Fibroblast of the aortic adventitia (primary cell): Measurements from ENCODE around the gene MCM5. TPM values are rescaled to one million over a fixed set of nuclear protein-coding genes. Genes with fewer than 3 reads are reported as not detected.

Experiments used
- DNase-seq: peaks from one replicate; pipeline ENCODE4 v3.0.0-alpha.2; 2010; ENCODE audit warnings: low read depth
- H3K4me3 ChIP-seq: 2 replicates; pipeline ENCODE4 v1.5.1; 2011; ENCODE audit warnings: low read depth, mild to moderate bottlenecking, control low read depth, low read length, moderate library complexity
- total RNA-seq: library from RNA; depleted of rRNA; stranded (reverse); fragments of >200 nt; gene quantifications from 2 replicates; pipeline ENCODE4 v1.2.3, GENCODE V29; 2012; ENCODE audit warnings: low replicate concordance
- TF ChIP-seq, protein P1 (sequence below): IDR thresholded peaks from 2 replicates; pipeline ENCODE4 v1.5.1; 2011; ENCODE audit warnings: mild to moderate bottlenecking, low read length, control low read depth, inconsistent platforms; ENCODE audit not compliant: insufficient read depth

Gene MCM5
- 3.4 and 76.9 TPM in 2 replicates for total RNA-seq

DNA sequence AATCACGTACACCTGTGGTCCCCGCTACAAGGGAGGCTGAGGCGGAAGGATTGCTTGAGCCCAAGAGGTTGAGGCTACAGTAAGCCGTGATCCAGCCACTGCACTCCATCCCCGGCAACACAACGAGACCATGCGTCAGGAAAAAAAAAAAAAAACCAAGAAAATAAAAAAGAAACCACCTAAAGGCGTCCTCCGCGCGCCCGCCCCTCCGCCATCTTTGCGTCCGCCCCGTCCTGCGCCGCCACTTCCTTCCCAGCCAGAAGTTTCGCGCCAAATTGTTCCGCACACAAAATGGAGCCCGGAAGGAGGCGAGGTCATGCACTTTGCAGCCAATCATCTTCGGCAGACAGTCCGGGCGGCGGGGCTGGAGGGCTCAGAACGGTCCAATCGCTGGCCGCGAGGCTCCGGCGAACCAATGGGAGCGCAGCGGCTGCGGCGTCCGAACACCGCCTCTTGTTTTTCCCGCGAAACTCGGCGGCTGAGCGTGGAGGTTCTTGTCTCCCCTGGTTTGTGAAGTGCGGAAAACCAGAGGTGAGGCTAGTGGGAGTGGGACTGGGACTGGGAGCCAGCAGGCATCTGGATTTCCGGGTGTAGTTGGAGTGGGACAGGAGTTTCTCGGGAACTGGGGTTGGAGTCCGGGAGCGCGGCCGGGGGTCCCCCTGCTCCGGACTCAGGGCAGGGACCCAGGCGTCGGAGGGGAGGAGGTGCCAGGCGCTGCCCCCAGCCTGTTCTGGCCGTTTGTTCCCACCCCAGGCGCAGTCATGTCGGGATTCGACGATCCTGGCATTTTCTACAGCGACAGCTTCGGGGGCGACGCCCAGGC, at the start of gene MCM5:
MCM5 (plus strand) TSS at position 463 of the 823 bp plus-strand sequence; CDS start at position 762, 299 bp downstream.
- TF ChIP-seq, protein P1, sequence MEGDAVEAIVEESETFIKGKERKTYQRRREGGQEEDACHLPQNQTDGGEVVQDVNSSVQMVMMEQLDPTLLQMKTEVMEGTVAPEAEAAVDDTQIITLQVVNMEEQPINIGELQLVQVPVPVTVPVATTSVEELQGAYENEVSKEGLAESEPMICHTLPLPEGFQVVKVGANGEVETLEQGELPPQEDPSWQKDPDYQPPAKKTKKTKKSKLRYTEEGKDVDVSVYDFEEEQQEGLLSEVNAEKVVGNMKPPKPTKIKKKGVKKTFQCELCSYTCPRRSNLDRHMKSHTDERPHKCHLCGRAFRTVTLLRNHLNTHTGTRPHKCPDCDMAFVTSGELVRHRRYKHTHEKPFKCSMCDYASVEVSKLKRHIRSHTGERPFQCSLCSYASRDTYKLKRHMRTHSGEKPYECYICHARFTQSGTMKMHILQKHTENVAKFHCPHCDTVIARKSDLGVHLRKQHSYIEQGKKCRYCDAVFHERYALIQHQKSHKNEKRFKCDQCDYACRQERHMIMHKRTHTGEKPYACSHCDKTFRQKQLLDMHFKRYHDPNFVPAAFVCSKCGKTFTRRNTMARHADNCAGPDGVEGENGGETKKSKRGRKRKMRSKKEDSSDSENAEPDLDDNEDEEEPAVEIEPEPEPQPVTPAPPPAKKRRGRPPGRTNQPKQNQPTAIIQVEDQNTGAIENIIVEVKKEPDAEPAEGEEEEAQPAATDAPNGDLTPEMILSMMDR: no peak
- DNase-seq: peak; percentile 96
- H3K4me3 ChIP-seq: peak within 1 kb of the TSS; percentile 94

DNA sequence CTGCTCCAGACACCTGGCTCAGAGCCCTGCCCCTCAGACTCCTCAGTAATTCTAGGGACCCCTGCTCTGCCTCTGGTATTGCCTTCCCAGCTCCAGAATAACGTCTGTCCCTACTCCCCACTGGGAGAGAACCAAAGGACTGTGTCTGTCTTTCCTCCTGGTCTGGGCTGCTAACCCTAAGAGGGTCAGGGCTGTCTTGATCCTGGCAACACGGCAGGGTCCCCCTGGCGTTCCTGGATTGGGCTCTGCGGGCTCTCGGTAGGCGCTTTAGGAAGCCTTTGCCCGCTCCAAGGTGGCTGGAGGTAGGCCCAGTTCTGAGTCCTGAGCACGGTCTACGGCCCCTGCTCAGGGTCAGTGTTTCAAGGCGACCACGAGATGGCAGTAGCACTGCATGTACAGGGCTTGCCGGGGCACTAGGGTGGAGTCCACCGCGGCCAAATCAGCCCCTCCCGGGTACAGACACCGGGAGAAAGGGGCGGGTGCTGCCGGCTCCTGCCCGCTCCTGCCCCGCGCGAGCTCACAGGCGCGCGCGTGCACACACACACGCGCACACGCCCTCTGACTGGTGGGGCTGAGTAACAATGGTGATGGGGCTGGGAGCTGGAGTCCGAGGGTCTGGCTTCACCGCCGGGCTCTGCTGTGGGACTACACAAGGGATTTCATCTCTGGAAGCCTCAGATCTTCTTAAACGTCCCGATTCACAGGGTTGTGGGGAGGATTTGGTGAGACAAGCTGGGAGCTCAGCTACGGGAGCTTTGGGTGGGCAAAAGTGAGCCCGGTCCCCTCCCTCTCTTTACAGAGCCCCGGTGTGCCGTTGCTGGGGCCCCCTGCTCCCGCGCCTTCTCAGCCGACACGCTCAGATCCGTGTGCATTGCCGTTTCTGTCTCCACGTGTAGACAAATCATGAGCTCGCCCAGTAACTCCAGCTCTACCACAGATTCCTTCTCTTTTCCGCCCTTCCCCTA, 49.1 kb upstream of the MCM5 start:
- peak overlapping the region; percentile 69 for H3K4me3 ChIP-seq
- TF ChIP-seq, protein P1: peak; percentile 83
- peak; percentile 93 for DNase-seq

DNA sequence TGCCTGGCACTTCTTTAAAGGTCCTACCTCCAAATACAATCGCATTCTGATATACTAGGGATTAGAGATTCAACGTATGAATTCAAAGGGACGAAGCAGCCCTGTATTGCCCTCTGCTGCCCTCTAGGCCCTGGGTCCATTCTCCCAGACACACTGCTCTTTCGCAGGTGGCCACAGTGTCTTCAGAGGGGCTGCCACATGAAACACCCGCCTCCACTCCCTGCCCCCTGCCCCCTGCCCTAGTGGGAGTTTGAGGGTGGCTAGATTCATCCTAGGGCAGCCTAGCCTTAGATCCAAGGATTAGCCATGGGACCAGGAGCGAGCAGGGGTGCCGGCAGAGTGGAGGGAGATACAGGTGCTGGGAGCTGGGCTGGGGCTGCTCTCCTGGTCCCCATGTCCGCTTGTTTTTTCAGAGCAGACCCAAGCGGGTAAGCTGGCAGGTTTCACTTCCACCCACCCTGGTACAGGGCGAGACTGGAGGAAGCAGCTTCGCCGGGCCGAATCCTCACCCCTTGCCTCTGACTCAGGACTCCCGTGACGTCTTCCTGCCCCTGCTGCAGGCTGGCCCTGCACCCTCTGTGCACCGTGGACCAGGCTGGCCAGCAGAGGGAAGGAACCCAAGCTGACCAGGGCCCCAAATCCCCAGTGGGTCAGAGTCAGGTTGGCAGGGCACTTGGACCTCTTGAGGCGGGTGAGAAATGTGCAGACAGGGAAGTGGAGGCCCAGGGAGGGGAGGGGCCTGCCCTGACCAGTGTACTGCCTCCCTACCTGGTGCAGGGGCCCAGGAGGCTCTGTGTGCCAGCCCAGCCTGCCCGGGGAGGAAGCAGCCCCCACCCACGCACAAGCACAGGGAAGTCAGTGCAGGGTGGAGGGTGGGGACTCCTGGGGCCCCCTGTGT, 47.5 kb upstream of the MCM5 start:
- TF ChIP-seq, protein P1: no peak
- no peak for DNase-seq
- H3K4me3 ChIP-seq: no peak overlapping the region

DNA sequence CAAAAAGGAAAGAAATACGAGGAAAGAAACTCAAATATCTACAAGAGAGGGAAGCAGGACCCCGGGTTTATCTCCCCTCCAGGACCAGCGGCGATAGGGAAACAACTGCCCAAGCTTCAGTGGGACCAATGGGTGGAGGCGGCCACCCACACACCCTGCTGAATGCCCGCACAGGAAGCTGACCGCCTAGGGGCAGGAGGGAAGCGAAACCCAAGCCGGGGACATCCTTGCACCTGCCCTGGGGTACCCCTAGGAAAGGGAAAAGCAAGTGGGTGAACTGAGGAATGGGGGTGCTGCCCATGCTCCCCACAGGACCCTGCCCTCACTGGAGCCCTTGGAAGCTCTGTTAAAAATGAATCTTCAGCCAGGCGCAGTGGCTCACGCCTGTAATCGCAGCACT, 46.6 kb upstream of the MCM5 start:
- no peak for DNase-seq
- no peak overlapping the region for H3K4me3 ChIP-seq
- TF ChIP-seq, protein P1: no peak

DNA sequence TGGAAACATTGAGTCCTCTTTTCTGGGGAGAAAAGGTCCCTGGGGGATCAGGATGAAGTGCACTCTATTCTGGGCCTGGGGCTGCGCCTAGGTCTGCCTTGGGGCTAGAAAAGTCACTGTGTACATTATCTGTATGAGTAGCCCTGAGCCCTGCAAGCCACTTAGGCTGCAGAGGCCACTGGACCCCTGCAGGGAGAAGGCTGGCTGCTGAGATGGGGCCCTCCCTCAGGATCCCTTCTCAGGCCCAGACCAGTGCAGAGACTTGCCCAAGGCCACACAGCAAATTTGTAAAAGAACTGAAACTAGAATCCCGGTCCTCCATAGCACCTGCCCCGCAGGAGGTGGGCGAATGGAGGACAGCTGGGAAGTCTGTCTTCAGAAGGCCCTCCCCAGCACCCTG, 45.9 kb upstream of the MCM5 start:
- TF ChIP-seq, protein P1: no peak
- no peak for DNase-seq
- H3K4me3 ChIP-seq: no peak overlapping the region
